Astrocyte of the cerebellum (primary cell): Measurements from ENCODE around the gene PTEN.

ENCODE experiments used
- DNase-seq: peaks from one replicate; pipeline ENCODE4 v3.0.0-alpha.2; 2011; ENCODE audit warnings: low read depth
- H3K4me3 ChIP-seq: 2 replicates; pipeline ENCODE4 v1.5.1; 2011; ENCODE audit warnings: mild to moderate bottlenecking, low read depth, low read length, moderate library complexity
- in situ Hi-C: cut with HindIII; loops from 2 replicates; pipeline ENCODE4 v1.10.0; 2017; ENCODE audit warnings: low sequenced_read_pairs
- TF ChIP-seq, protein P1 (sequence below): IDR thresholded peaks from 2 replicates; pipeline ENCODE4 v1.5.1; 2012; ENCODE audit warnings: low read length, low read depth, moderate library complexity, mild to moderate bottlenecking; ENCODE audit errors: missing control alignments

PTEN gene

DNA sequence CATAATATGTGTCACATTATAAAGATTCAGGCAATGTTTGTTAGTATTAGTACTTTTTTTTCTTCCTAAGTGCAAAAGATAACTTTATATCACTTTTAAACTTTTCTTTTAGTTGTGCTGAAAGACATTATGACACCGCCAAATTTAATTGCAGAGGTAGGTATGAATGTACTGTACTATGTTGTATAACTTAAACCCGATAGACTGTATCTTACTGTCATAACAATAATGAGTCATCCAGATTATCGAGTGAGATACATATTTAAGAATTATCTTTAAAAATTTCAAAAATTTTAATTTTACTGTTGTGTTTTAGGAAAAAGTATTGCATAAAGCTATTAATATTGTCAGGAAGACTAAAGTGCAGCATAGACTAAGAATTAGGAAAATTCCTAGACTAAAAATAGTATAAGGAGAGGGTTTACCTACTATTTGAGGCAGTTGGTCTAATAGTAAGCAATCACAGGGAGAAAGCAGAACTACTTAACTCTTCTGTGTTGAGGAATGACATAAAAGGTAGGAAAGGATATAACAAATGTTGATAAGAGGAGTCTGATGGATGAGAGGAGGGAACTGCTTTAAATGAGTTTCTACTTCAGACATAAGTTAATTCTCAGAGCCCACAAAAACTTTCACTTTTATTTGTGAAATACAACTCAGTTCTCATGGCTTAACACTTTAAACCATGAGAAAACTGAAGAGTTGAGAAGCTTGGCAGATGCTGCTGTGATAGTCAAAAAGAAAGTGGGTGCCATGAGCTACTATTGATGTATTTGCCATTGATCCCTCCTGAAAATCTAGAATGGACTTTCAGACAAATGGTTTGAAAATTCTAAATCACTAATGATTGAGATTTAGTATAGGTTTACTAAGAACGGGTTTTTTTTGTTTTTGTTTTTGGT is 67.8 kb downstream of the PTEN start:
- no peak for DNase-seq
- TF ChIP-seq, protein P1, sequence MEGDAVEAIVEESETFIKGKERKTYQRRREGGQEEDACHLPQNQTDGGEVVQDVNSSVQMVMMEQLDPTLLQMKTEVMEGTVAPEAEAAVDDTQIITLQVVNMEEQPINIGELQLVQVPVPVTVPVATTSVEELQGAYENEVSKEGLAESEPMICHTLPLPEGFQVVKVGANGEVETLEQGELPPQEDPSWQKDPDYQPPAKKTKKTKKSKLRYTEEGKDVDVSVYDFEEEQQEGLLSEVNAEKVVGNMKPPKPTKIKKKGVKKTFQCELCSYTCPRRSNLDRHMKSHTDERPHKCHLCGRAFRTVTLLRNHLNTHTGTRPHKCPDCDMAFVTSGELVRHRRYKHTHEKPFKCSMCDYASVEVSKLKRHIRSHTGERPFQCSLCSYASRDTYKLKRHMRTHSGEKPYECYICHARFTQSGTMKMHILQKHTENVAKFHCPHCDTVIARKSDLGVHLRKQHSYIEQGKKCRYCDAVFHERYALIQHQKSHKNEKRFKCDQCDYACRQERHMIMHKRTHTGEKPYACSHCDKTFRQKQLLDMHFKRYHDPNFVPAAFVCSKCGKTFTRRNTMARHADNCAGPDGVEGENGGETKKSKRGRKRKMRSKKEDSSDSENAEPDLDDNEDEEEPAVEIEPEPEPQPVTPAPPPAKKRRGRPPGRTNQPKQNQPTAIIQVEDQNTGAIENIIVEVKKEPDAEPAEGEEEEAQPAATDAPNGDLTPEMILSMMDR = no peak
- in situ Hi-C loops = no loop called here
- H3K4me3 ChIP-seq = no peak overlapping the region

DNA sequence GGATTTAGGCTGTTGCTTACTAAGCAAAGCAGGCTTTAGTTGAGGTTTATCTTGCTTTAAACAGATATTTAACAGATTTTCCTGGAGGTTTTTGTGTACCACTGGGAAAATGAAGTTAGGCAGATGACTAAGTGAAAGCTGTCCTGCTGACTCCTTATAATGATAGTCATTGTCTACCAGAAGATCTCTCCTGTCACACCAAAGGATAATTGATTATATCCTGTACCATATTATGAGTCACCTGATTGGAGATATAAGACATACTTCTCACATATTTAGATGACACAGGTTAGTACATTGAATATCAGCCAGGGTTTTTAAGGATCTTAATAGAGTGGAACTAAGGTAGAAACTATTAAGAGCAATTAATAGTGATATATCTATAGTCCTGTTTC is 68.4 kb downstream of the PTEN start:
- in situ Hi-C loops = no loop called here
- no peak overlapping the region for H3K4me3 ChIP-seq
- TF ChIP-seq, protein P1 = no peak
- DNase-seq = no peak

DNA sequence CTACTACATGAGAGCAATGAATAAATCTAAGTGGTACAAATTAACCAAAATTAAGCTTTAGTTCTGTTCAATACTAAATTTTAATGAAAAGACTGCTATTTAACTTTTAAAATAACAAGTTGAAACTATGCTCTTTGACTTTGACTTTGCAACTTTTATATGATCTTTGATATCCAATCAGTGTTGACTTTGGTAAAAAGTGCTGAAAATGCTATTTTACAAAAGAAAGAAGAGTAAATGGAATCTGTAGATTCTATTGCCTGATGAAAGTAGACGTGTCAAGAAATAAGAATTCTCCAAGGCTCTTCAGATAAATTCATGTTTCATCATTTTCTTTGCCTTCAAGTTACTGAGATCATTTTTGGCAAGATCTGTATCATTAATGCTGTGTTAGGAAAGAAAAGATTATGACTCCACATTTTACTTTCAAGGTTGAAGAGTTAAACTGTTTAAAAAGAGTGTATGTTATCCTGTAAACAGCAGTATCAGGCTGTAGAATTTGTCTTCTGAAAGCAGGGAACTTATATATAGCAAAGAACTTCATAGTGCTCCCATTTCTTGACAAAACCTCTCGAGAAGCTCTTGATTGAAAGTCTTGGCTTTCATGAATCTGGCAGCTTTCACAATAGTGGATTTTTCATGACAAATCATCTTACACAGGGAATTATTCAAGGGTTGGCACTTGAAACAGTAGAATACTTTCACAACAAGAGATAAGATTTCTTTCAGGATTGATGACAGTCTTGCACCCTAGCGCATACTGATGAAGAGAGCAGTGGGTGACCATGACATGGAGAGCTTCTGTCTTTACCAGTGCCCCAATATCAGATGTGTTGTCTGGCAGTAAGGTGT is 72.1 kb downstream of the PTEN start:
- TF ChIP-seq, protein P1 = no peak
- in situ Hi-C loops = no loop called here
- no peak overlapping the region for H3K4me3 ChIP-seq
- DNase-seq = no peak

DNA sequence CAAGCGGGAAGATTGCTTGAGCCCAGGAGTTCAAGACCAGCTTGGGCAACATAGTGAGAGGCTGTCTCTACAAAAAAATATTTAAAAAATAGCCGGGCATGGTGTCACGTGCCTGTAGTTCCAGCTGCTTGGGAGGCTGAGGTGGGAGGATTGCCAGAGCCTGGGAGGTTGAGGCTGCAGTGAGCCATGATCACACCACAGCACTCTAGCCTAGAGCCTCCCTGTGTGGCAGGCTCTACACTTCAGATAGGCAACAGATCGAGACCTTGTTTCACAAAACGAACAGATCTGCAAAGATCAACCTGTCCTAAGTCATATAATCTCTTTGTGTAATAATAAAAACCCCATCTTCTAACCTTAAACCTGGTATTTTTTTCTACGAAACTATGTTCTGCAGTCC is 76.8 kb downstream of the PTEN start:
- TF ChIP-seq, protein P1 = no peak
- no peak for DNase-seq
- in situ Hi-C loops = no loop called here
- no peak overlapping the region for H3K4me3 ChIP-seq

DNA sequence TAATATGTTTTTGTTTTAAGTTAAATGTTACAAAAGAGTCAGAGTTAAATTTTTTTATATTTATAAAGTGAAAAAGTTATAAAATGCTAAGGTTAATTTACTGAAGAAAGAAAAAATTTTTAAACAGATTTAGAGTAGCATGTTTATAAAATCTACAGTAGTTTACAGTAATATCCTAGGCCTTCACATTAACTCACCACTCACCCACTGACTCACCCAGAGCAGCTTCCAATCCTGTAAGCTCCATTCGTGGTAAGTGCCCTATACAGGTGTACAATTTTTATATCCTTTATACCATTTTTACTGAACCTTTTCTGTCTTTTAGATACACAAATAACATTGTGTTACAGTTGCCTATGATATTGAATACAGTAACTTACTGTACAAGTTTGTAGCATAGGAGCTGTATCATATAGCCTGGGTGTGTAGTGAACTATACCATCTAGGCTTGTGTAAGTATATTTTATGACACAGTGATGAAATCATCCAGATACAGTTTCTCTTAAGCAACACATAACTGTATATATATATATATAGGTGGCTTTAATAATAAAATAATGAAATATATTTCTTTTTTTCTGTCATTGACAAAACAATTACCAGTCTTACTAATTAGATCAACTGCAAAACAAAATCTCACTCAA is 79.6 kb downstream of the PTEN start:
- no peak overlapping the region for H3K4me3 ChIP-seq
- no peak for DNase-seq
- TF ChIP-seq, protein P1 = no peak
- in situ Hi-C loops = no loop called here

DNA sequence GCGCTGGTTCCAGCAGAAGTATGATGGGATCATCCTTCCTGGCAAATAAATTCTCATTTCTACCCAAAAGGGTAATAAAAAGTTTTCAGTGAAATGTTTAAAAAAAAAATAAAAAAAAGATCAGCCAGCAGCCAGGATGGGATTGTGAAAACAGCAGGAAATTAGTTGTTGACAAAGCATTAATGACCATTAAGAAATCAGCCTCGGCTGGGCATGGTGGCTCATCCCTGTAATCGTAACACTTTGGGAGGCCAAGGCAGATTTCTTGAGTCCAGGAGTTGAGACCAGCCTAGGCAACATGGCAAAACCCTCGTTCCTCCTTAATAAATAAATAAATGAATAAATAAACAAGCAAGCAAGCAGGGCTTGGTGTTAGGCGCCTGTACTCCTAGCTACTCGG is 82.6 kb downstream of the PTEN start:
- in situ Hi-C loops = no loop called here
- TF ChIP-seq, protein P1 = no peak
- DNase-seq = no peak

More for the DNA sequence above, 82.6 kb downstream of the PTEN start:
- H3K4me3 ChIP-seq = no peak overlapping the region
